ENCODE results near the gene AHCY. TPM values are rescaled to one million over a fixed set of nuclear protein-coding genes. Genes with fewer than 3 reads are reported as not detected.

Gene AHCY
- total and polyA plus RNA-seq, 2 of the 4 experiments (the other 2 are of a cell fraction) = 138 to 210 TPM

GRCh38 chr20:34293119-34293518, 10.0 kb downstream of the AHCY start:
- H3K36me3 ChIP-seq (ENCODE audit: control insufficient read depth, insufficient read depth, low read length) = peaks cover 55% of the 10 kb centered on the region

More at GRCh38 chr20:34293119-34293518, 10.0 kb downstream of the AHCY start:
- no peak overlapping the region for H2BK15ac ChIP-seq (ENCODE audit: low read depth, low read length)
- BruUV-seq (replicated peaks) = no TSS peak
- no peak for TF ChIP-seq POLR2A (IDR thresholded peaks at IDR 0.05; ENCODE audit: low read depth, low read length)
- TF ChIP-seq MAZ (IDR thresholded peaks at IDR 0.05; ENCODE audit: borderline replicate concordance, low read depth, low read length) = no peak
- no peak for TF ChIP-seq FOS (IDR thresholded peaks at IDR 0.05; ENCODE audit: low read depth, low read length)
- TF ChIP-seq MAFK (IDR thresholded peaks at IDR 0.05; ENCODE audit: low read depth, low read length) = no peak
- no peak overlapping the region for H2BK5ac ChIP-seq (ENCODE audit: low read depth, low read length, poor library complexity, severe bottlenecking)
- no peaks in the 10 kb centered on the region for H3K4me1 ChIP-seq (ENCODE audit: control insufficient read depth, insufficient read depth, low read length)
- H4K5ac ChIP-seq (ENCODE audit: low read depth, low read length) = no peak overlapping the region
- H3K9ac ChIP-seq (ENCODE audit: low read depth, low read length) = no peak overlapping the region
- CTCF ChIA-PET = no interaction called here
- no peak overlapping the region for H3K18ac ChIP-seq (ENCODE audit: low read depth, low read length)
- WGBS, 2 experiments (ENCODE audit: extremely low coverage in 2 of 2, insufficient read length in 1 of 2) = 100% methylated on average over 1 of the region's 5 CpGs; no CpG with 5 or more reads in 1 of the 2 experiments
- no peaks in the 10 kb centered on the region for H3K27me3 ChIP-seq (ENCODE audit: control insufficient read depth, insufficient read depth, low read length)
- no peak overlapping the region for H4K91ac ChIP-seq (ENCODE audit: insufficient read depth, low read depth, low read length)
- no peaks in the 10 kb centered on the region for H3K9me3 ChIP-seq (ENCODE audit: control insufficient read depth, insufficient read depth, low read length)
- H2BK20ac ChIP-seq (ENCODE audit: low read depth, low read length) = no peak overlapping the region
- H2AK5ac ChIP-seq (ENCODE audit: low read depth, low read length) = no peak overlapping the region
- H3K4me2 ChIP-seq (ENCODE audit: low read depth, low read length) = no peak overlapping the region
- in situ Hi-C loops (cut with MboI; ENCODE audit: low sequenced_read_pairs) (no loop called here), dilution Hi-C loops (cut with HindIII; ENCODE audit: low sequenced_read_pairs, unreplicated experiment) (no loop called here), intact Hi-C loops (cut with micrococcal nuclease) (no loop called here)
- POLR2A ChIA-PET (ENCODE audit: unreplicated experiment) = no interaction called here
- DNase-seq = no peak
- no peak overlapping the region for H2AK9ac ChIP-seq (replicated peaks; ENCODE audit: low read depth, low read length, poor library complexity)
- no peak overlapping the region for H3K14ac ChIP-seq (replicated peaks; ENCODE audit: low read depth, low read length)
- no peak overlapping the region for H3K23ac ChIP-seq (ENCODE audit: low read depth, low read length)
- H3K4me3 ChIP-seq (ENCODE audit: insufficient read depth, low read depth, low read length) = no peak overlapping the region
- no peak overlapping the region for H2AFZ ChIP-seq (replicated peaks; ENCODE audit: low read length, poor library complexity)
- H4K8ac ChIP-seq (ENCODE audit: low read depth in 2 of 2, low read length in 2 of 2) = no peak overlapping the region
- no peak overlapping the region for H3K4ac ChIP-seq (ENCODE audit: low read depth, low read length)
- H4K20me1 ChIP-seq (ENCODE audit: insufficient read depth, low read length) = peaks cover 36% of the 10 kb centered on the region; the same call in 1 of the 2 replicates
- ATAC-seq (ENCODE audit: low read depth) = no peak
- H3K9me1 ChIP-seq (ENCODE audit: insufficient read depth, low read length) = 0 out of 2 replicates have a peak, but pooled peaks cover 3% of the 10 kb centered on the region
- H3K56ac ChIP-seq (ENCODE audit: extremely low read depth, insufficient read depth, low read length) = no peak overlapping the region
- no peak overlapping the region for H2BK120ac ChIP-seq (ENCODE audit: low read depth, low read length)
- peaks cover 22 to 48% of the 10 kb centered on the region in 2 experiments for H3K79me1 ChIP-seq (ENCODE audit: low read depth in 1 of 2, low read length in 2 of 2)
- no peak overlapping the region for H3K27ac ChIP-seq (ENCODE audit: insufficient read depth, low read length)

Data from IMR-90 (cell line).